ENCODE measurements around the gene DNM3. TPM values are rescaled to one million over a fixed set of nuclear protein-coding genes. Genes with fewer than 3 reads are reported as not detected.

Gene DNM3
- total RNA-seq, 6 experiments from 2014 or later: 0.25 to 0.73 (median 0.39) TPM

DNA sequence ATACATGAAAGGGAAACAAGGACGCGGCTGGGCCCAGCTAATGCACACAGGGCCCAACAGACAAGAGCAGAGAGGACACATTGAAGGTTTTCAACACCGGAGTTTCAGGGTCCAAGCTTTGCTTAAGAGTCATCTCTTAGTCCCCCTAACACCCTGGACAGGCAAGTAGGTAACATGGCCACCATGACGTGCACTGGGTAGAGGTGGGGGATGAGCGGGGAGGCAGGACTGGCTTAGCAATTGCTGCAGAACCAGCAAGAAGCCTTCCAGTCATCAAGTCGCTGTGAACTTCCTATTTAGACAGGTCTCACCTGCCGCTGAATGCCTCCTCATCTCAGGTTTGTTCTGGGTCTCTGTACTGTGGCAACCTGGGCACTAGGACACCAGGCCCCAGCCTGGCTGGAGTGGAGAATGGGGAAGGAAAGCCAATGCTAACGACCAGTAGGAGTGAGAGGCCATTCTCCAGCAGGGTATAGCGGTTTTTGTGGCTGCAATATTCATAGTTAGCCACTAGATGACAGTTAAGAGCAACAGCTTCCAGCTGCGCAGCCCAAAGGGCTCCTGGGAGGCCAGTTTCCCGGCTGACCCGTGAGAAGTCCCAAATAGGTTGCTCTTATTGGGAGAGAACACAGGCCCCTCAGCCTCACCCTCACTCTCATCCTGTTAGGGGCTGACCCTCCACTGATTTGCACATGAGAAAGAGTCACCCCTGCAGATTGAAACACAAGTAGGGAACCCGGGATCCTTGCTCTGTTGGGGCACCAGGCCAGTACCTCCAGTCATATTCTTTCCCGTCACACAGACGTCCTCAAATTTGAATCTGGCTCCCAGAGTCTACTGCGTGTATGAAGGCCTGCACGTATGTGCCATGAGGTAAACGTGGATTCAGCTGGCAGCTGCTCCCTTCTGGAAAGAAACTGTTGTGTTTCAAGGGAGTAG lies 608.6 kb downstream of the DNM3 start:
- Mint-ChIP-seq H3K27me3 (ENCODE audit: insufficient read depth) (peaks cover 3% of the 10 kb centered on the region), H3K36me3 (ENCODE audit: low read depth) (no peaks in the 10 kb centered on the region), H3K4me3 (no peak overlapping the region), H3K9me3 (no peaks in the 10 kb centered on the region), H3K4me1 (ENCODE audit: low read depth) (peaks cover 55% of the 10 kb centered on the region), H3K27ac (0 out of 2 replicates have a peak overlapping the region, but pooled peaks have one; percentile 4)
- peak; percentile 70 for DNase-seq
- TF ChIP-seq, protein P1, sequence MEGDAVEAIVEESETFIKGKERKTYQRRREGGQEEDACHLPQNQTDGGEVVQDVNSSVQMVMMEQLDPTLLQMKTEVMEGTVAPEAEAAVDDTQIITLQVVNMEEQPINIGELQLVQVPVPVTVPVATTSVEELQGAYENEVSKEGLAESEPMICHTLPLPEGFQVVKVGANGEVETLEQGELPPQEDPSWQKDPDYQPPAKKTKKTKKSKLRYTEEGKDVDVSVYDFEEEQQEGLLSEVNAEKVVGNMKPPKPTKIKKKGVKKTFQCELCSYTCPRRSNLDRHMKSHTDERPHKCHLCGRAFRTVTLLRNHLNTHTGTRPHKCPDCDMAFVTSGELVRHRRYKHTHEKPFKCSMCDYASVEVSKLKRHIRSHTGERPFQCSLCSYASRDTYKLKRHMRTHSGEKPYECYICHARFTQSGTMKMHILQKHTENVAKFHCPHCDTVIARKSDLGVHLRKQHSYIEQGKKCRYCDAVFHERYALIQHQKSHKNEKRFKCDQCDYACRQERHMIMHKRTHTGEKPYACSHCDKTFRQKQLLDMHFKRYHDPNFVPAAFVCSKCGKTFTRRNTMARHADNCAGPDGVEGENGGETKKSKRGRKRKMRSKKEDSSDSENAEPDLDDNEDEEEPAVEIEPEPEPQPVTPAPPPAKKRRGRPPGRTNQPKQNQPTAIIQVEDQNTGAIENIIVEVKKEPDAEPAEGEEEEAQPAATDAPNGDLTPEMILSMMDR (IDR thresholded peaks at IDR 0.05): peak; percentile 91

DNA sequence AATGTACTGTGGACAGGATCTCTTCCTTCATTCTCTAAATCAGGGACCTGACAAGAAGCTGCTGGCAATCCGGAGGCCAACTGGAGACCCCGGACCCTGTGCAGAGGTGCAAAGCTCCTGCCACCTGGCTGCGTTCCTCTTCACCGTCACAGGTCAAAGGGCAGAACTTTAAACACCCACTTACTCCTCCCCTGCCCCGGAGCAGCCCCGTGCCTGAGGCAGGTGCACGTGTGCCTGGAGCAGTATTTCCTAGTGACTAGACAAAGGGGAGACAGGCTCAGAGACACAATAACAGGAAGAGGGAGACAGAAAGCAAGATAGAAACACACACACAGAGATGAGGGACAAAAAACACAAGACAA lies 609.2 kb downstream of the DNM3 start:
- Mint-ChIP-seq H3K27me3 (ENCODE audit: insufficient read depth) (peaks cover 3% of the 10 kb centered on the region), H3K4me3 (no peak overlapping the region), H3K4me1 (ENCODE audit: low read depth) (peaks cover 55% of the 10 kb centered on the region), H3K36me3 (ENCODE audit: low read depth) (no peaks in the 10 kb centered on the region), H3K9me3 (no peaks in the 10 kb centered on the region), H3K27ac (no peak overlapping the region)
- TF ChIP-seq, protein P1 (IDR thresholded peaks at IDR 0.05): no peak
- no peak for DNase-seq

DNA sequence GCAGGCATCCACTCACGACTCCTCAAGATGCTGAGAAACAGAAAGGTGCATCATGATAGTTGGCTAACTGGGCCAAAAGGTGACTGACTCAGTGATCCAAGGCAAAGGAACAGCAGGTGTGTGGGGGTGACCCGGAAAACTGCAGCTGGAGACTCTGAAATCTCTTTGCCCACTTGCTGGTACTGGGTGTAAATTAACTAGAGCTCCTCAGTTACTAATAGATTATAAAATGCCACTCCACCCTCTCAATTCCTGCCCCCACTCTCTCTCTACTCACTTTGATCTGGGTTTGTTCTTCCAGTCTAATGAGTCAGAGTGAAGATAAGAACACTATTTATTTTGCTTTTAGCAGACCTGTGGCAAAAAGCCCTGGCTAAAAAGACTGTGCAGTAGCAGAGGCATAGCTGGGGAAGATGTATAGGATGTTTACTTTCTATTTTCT lies 609.7 kb downstream of the DNM3 start:
- no peak overlapping the region for H3K4me3 Mint-ChIP-seq
- peaks cover 55% of the 10 kb centered on the region for H3K4me1 Mint-ChIP-seq (ENCODE audit: low read depth)
- H3K27ac Mint-ChIP-seq: no peak overlapping the region; the same call in 1 of the 2 replicates
- peak; percentile 36 for DNase-seq
- H3K9me3 Mint-ChIP-seq: no peaks in the 10 kb centered on the region
- H3K27me3 Mint-ChIP-seq (ENCODE audit: insufficient read depth): peaks cover 3% of the 10 kb centered on the region
- TF ChIP-seq, protein P1 (IDR thresholded peaks at IDR 0.05): no peak
- H3K36me3 Mint-ChIP-seq (ENCODE audit: low read depth): no peaks in the 10 kb centered on the region

DNA sequence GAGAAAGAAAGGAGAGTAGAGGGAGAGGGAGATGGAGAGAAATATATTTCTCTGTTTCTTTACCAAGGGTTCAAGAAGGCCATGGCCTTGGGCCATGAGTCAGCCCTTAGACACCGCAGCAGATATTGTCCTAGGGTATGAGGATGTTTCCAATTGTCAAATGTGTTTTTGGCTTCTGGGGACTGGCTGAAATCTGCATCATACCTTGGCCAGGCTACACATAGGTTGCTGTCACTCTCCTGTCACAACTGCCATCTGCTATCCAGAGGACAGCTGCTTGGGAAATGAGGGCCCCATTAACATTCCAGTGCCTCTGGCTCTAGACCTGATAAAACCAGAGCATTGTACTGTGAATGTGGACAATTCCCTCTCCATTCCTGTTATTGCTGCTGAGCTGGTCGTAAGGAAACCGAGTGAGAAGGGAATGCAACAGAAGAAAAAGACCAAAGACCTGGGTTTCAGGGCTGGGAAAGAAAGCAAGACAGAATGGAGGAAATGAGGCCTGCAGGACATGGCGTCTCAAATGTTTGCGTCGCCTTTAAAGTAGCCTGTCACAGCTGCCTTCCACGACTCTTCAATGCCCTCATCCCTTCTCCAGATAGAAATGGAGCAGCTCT lies 611.3 kb downstream of the DNM3 start:
- Mint-ChIP-seq H3K9me3 (no peaks in the 10 kb centered on the region), H3K4me1 (ENCODE audit: low read depth) (peaks cover 53% of the 10 kb centered on the region), H3K27me3 (ENCODE audit: insufficient read depth) (peaks cover 6% of the 10 kb centered on the region), H3K36me3 (ENCODE audit: low read depth) (no peaks in the 10 kb centered on the region), H3K27ac (no peak overlapping the region), H3K4me3 (no peak overlapping the region)
- DNase-seq: no peak
- TF ChIP-seq, protein P1 (IDR thresholded peaks at IDR 0.05): no peak

DNA sequence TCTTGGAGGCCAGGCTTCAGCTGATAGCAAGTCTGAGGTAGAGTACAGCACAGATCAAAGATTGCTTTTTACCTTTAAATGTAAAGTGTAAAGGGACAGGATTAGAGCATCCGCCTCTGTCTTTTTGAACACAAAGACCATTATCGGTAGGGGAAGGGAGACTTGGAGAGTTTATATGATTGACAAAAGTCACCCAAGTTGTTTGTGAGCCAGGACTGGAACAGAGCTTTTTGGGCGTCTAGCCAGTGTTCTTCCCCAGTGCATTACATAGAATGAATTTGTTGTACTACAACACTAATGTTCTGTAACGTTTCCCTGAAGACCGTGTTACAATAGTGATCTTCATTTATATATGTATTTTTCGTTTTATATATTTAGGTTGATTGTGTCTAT lies 611.9 kb downstream of the DNM3 start:
- Mint-ChIP-seq H3K4me3 (no peak overlapping the region), H3K4me1 (ENCODE audit: low read depth) (peaks cover 51% of the 10 kb centered on the region), H3K27me3 (ENCODE audit: insufficient read depth) (peaks cover 6% of the 10 kb centered on the region), H3K9me3 (no peaks in the 10 kb centered on the region), H3K27ac (no peak overlapping the region), H3K36me3 (ENCODE audit: low read depth) (no peaks in the 10 kb centered on the region)
- no peak for DNase-seq
- TF ChIP-seq, protein P1 (IDR thresholded peaks at IDR 0.05): no peak

Measured in HFFc6 (cell line).